Stimulated activated CD4-positive, alpha-beta T cell treated with anti-CD3 and anti-CD28 coated beads, Interleukin-15, amount 100 ng/mL, for 48 hours (primary cell): ENCODE measurements around the gene KCNK10.

Experiments used
- DNase-seq, 2 donors: peaks; one replicate each; pipeline ENCODE4 v3.0.0-alpha.2; 2020; ENCODE audit warnings: low read depth in 2 of 2

The KCNK10 gene

DNA sequence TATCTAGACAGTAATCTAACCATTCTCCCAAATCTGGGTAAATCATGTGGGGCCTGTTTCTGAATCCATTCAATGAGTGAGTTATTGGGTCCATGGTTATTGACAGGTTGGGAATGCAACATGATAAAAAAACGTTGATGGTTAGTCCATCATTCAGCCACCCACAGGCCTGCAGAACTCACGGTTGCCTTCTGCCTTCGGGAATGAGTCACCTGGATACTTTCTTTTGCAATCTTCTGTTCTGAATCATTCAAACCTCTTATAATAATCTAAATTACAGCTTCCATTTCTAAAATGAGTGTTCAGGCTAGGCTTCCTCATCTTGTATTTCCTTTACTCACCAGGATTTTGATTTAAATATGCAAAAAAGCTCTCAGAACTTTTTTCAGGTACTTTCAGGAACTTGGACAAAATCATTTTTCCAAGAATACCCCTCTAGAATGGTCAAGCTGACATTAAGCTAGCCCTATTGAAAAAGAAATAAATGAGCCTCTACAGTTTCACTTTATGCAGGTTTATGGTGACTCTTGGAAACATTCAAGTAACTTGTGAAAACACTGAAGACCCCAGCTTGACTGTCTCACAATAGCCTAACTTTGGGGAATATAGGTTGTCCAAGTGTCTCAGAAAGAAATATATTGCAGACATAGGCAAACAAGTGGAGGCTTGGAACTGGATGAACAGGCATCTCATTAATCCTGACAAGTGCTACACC lies 94.4 kb downstream of the KCNK10 start:
- DNase-seq = no peak

- DNase-seq = no peak
These were observed 95.4 kb downstream of the KCNK10 start for GRCh38 chr14:88227693-88228092.

DNA sequence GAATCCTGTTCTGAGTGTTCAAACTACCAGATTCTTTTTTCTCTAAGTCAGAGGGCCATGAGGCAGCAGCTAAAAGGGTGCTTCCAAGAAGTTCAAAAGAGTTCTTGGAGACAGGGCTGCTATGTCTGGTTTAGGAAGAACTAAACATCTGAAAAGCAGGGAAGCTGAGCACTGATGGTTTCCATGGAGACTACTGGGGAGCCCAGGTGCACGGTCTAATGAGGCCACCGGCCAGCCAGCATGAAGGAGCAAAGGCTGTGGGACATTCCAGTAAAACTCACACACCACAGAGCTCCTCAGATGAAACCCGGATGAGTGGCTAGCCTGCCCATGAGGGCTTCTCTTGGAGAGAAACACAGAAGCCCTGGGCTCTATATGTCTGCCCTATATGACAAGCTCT lies 97.3 kb downstream of the KCNK10 start:
- no peak for DNase-seq

DNA sequence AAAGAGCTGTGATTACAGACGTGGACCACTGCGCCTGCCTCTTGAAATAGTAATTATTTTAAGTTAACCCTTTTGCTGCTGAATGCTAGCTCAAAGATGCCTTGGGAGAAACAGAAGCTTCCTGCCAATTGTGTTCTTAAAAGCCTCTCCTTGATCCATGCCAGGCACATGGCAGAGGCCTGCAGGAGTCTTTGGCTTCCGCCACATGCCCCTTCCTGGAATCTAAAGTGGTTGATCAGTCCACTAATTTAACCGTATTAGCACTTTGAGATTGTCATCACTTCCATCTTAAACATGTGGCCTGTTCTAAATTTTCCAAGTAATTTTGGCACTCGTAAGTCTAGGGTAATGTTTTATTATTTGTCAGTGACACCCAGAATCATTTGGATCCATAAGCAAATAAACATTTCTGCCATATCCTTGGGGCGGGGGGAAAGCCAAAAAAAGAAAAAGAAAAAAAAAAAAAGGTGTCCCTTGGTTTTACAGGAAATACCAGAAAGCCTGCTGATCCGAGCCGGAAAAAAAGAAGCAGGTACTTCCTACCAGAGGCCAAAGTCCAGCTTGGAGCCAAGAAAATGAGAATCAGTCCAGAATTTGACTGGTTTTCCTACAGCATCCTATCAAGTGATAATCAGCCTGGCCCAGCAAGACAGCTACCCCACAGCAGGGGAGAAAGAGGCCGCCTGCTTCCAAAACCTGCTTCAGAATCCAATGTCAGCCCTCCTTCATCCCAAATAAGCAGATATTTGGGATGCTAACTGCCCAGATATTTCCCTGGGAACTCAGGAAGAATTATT lies 104.8 kb downstream of the KCNK10 start:
- DNase-seq = no peak

GRCh38 chr14:88212691-88213090 lies 110.4 kb downstream of the KCNK10 start:
- no peak for DNase-seq

DNA sequence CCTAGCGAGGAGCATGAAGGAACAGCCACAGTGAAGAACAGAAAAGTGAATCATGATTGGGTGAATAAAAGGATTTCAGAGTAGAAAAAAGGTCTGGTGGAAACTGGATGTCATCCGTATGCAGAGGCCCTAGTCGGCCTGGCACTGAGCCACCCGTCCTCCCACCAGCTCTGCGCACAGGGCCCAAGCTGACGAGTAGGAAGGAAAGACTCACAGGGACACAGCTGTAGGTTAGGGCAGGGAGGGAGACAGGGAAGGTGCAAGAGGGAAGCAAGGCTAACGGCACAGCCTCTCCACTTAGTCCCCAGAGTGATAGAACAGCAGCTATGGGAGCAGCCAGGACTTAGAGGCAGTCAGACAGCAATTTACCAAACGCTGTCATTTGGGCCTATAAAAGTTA lies 112.6 kb downstream of the KCNK10 start:
- DNase-seq = no peak

GRCh38 chr14:88209273-88209672 lies 113.8 kb downstream of the KCNK10 start:
- DNase-seq = no peak

DNA sequence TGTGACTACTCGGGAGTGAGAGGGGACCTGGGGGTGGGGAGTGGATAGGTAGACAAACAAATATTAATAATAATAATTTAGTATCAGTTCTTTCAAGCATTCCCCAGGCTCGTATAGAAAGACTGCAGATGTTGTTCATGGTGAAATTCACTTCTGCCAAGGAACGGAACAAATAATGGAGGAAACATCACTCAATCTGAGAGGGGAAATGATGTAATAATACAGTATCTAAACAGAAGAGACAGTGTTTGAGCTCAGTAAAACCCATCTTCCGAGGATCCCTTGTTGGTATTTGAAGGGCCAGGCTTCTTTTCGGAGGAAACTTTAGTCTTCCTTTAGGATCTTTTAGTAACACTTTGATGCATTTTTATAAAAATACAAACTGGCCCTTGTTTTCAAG lies 114.2 kb downstream of the KCNK10 start:
- DNase-seq = no peak

DNA sequence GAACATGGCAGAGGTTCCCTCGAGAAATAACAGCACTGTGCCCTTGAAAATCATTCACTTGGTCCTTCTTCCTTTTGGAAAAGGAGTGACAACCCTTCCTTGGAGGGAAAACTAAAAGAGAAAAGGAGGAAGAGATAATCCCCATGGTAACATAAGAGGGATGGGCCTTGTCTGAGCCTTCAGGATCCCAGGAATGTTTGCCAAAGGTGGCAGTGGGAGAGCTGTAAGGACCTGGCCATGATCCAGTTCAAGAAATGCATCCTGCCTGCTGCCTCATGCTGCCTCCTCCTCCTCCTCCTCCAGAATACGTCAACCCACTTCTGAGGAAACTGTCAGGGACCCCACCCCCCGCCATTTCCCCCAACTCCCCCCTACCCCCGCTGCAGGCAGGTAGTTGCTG lies 118.8 kb downstream of the KCNK10 start:
- DNase-seq = no peak

DNA sequence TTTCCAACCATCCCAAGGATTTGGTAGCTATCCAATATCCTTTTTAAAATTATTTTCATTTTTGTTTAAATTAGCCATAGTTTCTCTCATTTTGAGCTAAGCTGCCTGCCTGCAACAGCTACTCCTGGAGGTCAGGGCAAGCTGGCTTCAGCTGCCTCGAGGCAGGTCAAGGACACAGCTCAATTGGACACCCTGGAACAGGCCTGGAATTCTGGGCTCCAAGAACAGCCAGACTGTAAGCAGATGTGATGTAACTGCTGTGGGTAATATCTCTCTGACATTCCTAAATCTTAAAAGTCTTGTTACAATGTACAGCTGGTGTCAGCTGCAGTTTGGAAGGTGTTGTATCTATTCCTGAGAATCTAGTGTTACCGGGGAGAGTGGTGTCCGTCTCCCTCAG lies 119.8 kb downstream of the KCNK10 start:
- no peak for DNase-seq

GRCh38 chr14:88202286-88202685 lies 120.8 kb downstream of the KCNK10 start:
- no peak for DNase-seq

GRCh38 chr14:88201851-88202250 lies 121.2 kb downstream of the KCNK10 start:
- no peak for DNase-seq

- no peak for DNase-seq
These were observed 123.2 kb downstream of the KCNK10 start for GRCh38 chr14:88199882-88200281.

DNA sequence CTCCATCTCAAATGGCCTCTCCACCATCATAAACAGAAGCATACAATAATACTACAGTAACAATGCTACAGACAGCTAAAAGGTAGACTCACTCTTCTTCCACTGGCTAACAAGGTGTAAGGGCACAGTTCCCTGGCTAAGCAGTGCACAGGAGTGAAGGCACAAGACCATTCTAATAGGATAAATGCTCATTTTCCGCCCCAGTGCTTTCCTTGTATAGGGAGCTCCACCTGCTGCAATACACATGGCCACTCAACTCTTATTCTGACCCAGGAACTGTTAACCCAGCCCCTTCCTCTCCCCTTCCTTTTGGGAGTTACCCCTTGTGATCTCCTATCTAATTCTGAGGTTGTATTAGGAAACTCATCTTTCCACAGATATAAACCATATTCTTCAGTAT lies 124.6 kb downstream of the KCNK10 start:
- DNase-seq = no peak

DNA sequence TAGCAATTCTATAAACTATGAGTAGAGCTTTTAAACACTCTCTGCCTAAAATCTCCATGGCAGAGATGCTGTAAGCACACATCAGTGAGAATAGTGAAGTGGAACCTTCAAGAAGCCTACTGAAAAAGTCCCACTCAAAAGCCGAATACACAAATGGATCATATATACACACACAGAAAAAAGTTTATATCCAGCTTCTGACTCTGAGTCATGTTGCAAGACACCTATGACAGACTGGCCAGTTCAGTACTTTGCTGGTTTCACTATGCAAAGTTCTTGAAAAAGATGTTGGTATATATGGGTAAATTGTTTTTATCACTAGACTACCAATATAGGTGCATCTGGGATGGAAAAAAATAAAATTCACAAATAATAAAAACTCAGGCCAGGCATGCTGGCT lies 126.1 kb downstream of the KCNK10 start:
- DNase-seq = no peak

DNA sequence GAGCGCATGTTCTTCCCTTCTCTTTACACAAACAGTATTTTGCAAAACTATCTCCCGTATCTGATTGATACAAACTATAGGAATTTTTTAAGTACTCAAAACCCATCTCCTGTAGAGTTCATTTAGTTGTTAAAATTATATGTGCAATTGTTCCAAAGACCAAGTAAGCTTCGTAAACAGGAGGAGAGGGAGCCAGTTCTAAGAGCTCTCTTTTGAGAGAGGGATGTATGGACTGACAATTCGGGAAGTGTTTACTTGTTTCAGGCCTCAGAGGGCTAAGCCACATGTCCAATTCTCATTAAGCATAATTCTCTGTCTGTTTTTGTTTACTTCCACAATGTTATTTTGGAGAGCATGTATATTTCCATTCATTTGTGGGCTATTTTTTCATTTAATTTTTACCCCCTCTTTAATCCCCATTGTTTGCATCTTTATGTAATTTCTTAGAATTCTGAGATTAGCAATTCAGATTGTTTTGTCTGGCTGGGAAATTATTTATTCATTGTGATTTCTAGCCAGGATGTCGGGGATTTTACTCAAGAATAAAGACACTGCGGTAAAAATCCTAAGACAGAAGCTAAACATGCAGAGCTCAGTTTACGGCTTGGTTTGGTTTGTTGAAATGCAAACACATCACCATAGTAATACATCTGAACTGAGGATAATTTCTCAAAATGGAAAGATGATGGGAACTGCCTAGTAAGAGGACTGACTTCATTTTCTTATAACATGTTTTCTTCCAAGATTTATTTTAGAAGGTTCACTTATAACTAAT lies 126.8 kb downstream of the KCNK10 start:
- DNase-seq = no peak

- no peak for DNase-seq
These were observed 127.4 kb downstream of the KCNK10 start for GRCh38 chr14:88195676-88196075.

GRCh38 chr14:88194531-88194930 lies 128.5 kb downstream of the KCNK10 start:
- DNase-seq = no peak

GRCh38 chr14:88191605-88192004 lies 131.5 kb downstream of the KCNK10 start:
- DNase-seq = no peak

DNA sequence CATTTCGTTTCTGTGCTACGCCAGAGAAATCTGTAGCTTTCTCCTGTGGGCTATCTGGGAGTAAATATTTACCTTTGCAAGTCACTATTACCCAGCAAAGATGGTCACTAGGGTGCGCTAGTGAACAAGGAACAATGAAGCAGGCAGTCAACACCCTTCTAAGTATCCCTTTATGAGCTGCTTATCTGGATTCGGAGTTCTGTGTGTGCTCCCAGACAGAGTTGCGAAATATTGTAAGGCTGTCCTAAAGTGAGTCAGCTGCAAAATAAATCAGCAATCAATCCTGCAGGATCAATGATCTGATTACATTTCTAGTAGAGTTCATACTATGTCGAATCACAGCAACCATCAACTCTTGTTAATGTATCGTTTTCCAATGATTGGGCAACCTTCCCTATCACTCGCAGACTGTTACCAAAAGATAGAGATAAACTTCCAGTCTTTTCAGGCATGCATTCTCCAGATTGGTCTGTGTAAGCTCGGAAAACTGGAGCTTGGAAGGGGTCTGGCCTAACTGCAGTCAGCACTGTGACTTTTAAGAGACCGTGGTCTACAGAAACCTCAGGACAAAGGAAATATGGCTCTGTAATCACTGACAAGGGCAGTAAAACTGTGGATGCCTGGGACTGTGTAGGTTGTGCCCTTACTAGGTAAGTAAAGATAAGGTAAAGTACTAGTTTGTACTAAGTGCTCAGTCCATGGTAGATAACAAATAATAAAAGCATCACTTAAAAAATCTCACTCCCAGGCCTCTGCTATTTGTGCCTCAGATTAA lies 133.5 kb downstream of the KCNK10 start:
- peak; percentile 27 to 53 for DNase-seq

DNA sequence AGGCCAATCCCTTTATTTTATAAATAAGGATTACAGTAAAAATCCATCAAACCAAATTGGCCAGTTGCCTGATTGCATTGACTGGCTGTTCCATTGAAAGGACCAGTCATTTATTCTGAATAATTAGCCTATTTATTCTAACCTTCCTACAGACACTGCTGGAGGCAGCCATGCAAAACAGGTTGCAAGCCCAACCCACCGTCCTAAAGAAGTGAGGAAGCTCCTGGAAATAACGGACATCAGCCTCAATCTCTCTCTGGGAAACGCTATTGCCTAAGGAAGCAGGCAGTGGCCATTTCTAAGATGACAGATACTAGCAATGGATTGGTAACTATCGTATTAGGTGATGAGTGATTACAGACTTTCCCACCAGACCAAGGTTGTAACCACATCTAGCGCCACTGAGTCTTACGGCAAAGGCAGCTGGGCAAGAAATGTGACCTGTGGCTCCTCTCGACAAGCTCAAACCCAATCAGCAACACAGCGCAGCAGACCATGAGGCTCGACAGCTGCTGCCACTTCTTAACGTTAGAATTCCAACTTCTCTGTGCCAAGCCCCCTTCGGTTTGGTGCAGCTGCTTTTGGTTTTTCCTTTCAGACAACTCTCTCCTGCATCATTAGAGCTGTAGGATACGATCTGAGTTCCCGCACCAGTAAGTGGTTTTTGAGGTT lies 134.2 kb downstream of the KCNK10 start:
- DNase-seq = no peak
